Islet precursor cell (in vitro differentiated cells): ENCODE data around the gene HARS1.
"Not testable (repeated sequence)": the region's sequence is repeated elsewhere in the genome, so short reads cannot be mapped to it uniquely, and the experiment has no call there.

Experiments used
- DNase-seq: peaks from one replicate; pipeline ENCODE4 v3.0.0-alpha.2; 2018

HARS1 gene

DNA sequence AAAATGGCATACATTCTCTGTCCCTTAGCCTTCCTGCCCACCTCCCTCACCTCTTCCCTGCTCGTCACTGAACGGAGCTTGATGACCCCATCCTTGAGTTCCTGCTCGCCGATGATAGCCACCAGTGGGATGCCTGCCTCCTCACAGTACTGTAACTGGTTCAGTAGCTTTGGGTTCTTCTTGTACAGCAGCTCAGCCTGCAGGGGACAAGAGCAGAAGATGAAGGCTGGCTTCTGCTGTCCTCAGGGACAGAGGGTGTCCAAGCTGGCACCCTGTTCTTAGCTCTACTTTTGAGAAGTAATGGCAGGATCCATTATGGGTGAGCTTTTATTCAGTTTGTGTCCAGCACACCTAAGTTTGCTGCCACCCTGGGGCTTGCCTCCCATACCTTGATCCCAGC, 16.5 kb downstream of the HARS1 start:
- no peak for DNase-seq

DNA sequence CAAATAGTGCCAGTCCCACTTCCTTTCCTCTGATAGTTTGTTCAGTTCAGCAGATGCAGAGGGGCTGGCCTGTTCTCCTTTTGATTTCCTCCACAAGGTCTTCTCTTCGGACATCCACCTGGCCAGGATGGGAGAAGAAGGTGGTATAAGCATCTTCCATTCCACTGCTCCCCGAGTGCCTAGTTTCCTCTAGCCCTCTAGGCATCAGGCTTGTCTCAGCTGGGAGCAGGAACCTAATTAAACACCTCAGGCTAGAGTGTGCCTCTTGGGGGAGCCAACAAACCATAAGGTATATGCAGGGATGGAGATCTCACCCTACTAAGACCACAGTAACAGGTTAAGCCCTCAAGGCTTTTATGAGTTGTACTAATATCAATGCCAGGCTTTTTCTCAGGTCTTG, 17.0 kb downstream of the HARS1 start:
- no peak for DNase-seq

DNA sequence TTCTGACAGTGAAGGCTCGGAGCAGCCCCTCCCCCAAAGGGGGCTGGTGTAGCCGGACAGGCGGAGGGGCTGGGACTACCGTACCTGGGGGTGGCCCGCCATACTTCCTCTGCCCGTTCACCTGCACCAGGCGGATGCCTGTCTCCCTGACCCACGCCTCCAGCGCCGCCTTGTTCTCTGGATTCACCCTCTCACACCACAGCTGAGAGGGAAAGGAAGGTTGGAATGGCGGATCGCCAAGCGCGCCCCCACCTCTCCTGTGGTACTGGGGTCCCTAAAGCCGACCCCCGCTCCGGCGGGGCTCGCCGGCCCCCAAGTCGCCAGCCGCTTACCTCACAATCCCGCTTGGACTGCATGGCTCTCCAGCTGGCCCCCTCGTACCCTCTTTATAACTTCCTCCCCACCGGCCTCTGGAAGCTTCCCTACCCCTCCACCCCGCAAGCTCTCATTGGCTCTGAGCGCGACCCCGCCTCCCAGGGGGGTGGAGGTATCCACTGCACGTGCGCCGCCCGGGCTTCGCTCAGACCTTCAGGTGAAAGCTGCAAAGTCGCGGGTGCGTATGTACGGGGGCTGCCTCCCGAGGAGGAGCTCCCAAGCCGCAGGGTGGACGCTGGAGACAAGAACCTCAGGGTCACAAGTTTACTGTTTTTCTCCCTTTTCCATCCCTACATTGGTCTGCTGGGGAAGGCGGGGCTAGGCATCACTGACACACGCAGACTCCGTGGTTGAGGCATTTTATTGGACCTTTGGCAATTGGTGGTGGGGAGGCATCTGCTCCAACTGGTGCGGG, 17.8 kb downstream of the HARS1 start, which contains the start of gene DND1:
Gene DND1, minus strand, starts transcription at position 390 of the 790 bp plus-strand sequence. Its CDS starts 34 bp downstream, at position 356.
- no peak for DNase-seq

DNA sequence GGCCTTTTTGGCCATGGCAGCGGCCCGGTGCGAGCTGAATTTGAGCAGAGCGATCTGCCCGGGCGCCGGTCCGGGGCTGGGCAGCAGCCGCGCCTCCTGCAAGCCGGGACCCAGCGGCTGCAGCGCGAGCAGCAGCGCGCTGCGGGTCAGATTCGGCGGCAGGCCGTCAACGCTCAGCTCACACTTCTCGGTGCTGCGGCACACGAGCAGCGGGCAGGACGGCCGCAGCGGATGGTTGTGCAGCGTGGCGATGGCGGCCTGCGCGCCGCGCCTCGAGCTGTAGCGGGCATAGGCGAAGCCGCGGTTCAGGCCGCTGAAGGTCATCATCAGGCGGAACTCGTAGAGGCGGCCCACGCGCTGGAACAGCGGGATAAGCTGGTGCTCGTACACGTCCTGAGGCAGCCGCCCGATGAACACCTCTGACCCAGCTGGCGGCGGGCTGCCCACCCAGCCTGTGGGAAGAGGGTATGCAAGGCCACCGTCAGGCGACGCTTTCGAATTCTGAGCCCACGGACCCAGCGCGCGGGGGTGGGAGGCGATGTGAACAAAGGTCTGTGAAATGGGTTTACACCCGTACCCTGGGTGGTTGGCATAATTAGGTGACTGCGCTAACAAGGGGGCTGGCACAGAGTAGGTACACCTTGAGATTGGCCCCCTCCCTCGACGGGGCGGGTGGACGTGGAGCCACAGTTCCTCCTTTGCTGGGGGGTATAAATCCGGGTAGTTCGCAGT, 18.5 kb downstream of the HARS1 start:
- DNase-seq = peak; percentile 80

DNA sequence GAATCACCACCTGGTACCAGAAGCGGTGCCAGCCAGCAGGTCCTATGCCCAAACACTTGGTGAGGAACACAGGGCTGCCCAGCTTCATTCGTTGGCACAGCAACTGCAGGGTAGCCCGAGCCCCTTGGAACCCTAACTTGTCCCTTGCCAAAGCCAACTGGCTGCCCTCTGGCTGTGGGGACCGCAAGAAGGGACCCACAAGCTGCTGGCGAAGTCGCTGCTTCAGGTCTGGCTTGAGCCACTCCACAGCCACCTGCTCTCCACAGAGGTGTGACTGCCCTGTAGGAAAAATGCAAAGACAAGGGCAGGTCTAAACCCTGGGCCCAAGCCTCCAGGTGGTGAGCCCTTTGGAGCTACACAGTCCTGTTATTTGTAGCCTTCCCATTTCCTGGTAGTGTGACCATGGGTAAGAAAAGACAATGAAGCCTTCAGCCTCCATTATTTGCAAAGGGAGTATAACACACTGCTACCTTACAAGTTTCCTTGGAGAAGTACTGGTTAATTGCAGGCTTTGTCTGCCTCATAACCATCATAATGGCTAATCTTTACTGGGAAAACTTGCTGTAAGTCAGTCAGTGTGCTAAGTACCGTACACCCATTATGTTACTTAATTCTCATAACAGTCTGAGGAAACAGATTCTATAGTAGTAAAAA, 19.6 kb downstream of the HARS1 start:
- no peak for DNase-seq

DNA sequence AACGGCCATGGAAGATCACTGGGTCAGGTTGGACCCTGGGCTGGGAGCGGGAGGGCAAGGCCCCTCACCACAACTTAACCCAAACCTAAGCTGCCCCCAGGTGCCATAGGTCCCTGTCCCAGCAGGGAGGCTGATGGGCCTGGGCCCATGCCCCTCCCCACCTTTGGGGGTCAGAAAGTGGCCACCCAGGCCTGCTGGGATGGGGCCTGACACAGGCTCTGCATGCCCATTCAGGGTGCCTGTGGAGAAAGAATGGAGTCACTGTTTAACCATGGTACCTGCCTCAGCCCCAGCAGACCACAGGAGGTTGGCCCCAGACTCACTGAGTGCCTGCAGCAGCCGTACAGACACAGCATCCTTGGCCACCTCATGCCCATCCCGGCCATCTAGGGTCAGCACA, 20.1 kb downstream of the HARS1 start:
- DNase-seq = not testable (repeated sequence)

DNA sequence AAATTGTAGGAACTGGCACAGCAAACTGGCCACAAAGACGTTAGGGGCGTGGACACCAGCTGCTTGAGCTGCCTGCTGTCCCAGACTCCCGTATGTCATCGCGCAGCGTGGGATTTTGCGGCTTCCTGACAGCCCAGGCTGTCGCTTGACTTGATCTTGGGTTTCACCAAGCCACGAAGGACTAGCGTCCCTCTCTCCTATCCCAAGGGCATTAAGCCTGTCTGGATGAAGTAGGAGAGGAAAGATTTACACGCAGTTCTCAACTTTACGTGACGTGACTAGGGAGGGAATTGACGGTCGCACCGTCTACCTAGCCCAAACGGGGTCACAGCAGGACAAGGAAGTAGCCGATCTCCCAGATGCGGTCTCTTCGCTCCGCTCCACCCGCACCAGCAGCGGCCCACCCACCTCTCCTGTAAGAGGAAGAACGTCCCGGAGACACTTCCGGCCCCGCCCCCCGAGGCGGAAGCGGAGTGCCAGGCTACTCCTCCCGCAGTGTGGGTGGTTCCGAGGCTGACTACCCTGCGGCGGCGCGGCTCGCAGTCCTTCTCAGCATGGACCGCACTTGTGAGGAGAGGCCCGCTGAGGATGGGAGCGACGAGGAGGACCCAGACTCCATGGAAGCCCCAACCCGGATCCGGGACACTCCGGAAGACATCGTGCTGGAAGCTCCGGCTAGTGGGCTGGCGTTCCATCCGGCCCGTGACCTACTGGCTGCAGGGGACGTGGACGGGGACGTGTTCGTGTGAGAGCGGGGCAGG, 26.6 kb downstream of the HARS1 start, which contains the start of gene WDR55:
Gene WDR55, plus strand, starts transcription at position 546 of the 761 bp plus-strand sequence. Its CDS starts 9 bp downstream, at position 555.
- DNase-seq = peak; percentile 99

DNA sequence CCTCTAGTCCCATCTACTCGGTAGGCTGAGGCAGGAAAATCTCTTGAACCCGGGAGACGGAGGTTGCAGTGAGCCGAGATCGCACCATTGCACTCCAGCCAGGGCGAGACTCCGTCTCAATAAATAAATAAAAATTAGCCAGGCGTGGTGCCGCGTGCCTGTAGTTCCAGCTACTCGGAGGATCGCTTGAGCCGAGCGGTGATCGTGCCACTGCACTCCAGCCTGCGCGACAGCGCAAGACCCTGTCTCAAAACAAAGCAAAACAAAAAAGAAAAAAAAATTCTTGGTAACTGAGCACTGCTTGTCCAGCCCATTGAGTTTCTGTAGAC, 27.2 kb downstream of the HARS1 start:
- no peak for DNase-seq

DNA sequence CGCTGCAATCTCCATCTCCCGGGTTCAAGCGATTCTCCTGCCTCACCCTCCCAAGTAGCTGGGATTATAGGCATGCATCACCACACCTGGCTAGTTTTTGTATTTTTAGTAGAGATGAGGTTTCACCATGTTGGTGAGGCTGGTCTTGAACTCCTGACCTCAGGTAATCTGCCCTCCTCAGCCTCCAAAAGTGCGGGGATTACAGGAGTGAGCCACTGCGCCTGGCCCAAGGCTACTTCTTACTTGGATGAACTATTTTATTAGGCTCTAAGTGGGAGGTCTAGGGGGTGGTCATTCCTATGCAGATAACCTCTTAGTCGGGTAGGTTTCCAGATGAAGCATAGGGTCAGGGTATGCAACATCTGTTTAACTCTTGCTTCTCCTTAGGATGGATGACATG, 30.8 kb downstream of the HARS1 start:
- not testable (repeated sequence) for DNase-seq

DNA sequence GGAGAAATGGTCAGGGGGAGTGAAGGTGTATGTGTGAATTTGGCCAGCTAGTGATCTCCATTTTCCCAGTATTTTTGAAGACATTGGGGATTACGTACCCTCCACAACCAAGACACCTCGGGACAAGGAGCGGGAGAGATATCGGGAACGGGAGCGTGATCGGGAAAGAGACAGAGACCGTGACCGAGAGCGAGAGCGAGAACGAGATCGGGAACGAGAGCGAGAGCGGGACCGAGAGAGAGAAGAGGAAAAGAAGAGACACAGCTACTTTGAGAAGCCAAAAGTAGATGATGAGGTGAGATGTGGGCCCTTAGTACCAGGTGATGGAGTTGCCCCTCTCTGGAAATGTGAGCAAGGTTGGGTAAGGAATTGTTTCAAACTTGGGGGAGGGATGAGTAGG, 32.3 kb downstream of the HARS1 start:
- no peak for DNase-seq

DNA sequence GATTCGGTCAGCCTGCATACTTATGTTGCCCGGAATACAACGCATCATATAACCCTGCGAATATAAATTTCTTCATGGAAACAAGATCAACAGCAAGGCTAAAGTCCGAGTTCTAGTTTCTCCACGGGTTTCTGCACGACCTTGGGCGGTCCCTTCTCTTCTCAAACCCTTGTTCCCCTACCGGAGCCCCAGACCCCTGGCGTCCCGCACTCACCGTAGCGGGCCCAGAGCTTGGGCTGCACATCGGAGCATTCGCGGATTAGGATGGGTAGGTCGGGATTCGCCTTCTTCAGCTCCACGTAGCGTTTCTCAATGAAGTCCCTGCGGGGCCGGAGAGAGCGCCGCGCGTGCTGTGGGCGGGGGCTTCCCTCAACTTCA, 44.1 kb downstream of the HARS1 start:
- DNase-seq = no peak

DNA sequence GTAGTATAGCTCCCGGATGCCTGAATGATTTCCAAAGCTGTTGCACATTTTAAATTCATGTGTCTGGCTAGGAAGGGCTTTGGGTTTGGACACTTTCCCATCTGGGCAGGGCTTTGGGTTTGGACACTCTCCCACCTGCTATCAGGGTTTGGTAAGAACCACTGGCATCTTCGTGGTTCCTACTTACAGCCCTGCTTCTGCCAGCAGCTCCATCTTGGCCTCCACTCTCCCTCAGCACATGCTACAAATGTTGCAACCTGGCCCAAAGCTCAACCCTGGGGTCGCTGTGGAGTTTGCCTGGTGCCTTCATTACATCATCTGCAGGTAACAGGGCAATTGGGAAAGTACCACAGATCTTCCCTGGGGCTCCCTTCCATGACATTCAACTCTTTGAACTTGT, 48.5 kb downstream of the HARS1 start:
- DNase-seq = peak; percentile 19

DNA sequence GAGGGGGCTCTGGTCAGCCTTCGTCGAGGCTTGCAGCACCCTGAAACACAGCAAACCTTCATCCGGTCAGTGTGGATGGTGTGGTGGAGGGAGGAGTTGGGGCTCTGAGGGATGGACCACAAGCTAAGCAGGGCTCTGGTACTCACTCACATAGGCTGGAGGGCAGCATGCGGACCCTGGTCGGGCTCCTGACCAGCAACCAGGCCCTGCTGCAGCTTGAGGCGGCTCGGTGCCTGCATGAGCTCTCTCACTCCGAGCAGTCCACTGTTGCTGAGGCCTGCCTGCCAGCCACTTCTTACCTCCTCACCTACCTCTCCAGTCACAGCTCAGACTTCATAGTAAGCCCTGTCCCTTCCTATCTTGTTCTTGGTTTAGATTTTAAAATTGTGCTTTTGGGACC, 49.5 kb downstream of the HARS1 start:
- peak; percentile 38 for DNase-seq

DNA sequence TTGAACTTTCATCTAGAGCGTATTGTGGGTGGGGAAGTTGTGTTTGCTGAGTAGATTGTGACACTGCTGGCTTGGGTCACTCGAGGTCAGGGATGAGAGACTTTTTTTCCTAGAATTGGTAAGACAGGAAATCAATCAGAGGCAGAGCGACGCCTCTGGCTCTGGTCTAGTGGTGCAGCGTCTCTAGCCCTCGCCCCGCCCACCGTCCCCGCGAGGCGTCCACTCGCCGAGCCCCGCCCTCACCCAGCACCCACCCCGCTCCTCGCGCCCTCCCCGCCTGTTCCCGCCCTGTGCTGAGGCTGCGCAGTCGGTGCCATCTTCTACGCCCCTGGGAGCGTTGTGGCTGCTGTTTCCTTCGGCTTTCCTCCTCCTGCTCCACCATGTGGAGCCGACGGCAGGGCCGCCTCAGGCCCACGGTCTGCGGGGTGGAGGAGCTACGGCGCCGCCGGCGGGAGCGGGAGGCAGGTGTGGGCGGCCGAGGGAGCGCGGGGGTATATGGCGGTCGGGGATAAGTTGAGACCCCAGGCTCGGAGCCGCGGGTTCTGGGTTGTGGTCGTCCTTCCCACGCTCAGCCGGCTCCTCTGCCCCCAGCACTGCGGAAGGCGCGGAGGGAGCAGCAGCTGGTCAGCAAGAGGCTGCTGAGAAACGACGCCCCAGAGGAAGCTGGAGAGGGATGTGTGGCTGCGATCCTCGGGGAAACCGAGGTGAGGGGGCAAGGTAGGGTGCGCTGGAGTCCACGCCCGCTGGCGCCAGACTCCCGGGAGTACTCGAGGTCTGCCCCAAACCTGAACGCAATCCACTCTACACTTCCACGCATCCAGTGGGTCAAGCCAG, 51.8 kb downstream of the HARS1 start, which contains the start of gene TMCO6:
Gene TMCO6, plus strand, starts transcription at position 304 of the 834 bp plus-strand sequence. Its CDS starts 77 bp downstream, at position 381.
- peak; percentile 98 for DNase-seq

DNA sequence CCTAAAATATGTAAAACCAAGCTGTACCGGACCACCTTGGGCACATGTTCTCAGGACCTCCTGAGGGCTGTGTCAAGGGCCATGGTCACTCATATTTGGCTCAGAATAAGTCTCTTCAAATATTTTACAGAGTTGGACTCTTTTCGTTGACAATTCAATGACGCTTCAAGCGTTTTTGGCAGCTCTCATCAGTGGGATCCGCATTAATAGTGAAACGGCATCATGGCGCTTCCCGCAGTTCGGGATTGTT, 52.3 kb downstream of the HARS1 start:
- DNase-seq = not testable (repeated sequence)

DNA sequence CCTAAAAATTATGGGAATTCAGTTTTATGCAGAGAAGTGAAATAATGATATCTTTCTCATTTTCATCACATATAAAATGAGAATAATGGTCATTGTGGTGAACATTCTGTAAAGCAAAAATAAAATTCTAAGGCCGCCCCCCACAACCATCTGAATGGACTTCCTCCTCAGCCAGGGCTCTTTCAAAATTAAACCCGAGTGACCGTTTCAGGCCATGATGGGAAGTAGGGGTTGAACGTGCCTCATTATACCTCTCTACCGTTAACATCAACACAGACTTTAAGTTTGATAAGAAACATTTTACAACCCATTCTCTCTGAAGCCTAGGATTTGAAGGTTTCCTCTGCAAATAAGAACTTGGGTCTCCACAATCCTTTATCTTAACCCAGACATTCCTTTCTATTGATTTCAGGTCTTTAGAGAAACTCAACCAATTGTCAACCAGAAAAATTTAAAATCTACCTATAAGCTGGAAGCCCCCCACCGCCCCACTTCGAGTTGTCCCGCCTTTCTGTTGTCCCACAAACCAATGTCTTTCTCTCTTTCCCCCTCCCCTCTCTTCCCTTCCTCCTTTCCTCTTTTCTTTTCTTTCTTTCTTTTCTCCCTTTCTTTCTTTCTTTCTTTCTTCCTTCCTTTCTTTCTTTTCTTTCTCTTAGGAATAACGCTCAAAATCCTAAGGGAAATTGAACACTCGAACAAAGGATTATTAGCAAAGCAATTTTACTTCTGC, 53.6 kb downstream of the HARS1 start:
- no peak for DNase-seq

DNA sequence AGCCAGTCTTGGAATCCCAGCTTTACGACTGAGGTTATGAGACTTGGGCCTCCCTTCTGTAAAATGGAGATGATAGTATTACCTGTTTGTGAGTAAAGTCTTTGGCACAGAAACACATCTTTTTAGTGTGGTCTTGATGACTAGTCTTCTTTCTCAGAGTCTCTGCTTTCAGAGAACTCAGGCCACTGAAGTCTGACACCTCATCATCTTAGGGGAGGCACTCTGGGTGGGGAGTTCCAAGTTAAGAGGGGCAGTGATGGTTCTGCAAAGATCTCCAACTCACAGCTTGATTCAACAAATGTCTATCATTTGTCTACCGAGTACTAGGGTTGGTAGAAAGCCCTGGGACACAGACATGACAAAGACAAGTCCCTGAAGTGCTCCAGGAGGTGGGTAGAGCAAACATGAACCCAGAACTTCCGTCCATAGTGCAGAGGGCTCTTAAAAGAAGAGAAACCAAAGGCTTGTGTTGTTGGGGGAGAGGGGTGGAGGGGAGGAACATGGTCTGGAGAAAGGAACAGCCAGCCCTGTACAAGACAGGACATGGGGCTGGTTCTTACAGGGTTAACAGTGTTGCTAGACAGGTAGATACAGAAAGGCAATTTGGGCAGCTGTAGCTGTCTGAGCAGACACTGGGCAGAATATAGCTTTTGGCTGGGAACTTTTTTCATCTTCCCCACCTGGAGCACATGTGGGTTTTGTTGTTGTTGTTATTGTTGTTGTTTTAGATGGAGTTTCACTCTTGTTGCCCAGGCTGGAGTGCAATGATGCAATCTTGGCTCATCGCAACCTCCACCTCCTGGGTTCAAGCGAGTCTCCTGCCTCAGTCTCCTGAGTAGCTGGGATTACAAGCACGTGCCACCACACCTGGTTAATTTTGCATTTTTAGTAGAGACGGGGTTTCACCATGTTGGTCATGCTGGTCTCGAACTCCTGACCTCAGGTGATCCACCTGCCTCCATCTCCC, 55.6 kb downstream of the HARS1 start:
- DNase-seq = no peak

DNA sequence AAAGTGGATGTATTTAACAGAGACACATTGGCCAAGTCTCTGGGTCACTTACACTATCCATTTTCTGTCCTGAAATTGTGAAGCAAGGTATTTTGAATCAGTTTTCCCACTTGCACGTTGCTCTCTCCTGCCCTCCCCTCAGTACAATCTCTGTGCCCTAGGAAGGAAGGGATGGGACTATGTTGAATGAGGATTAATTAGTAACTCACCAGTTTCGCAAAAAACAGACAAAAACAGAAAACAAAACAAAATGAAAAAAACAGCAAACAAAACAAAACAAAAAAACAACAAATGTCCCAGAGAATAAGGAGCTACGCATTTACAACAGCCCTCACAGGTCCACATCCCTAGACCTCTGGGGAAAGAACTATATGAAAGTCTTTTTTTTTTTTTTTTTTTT, 57.1 kb downstream of the HARS1 start:
- DNase-seq = no peak

DNA sequence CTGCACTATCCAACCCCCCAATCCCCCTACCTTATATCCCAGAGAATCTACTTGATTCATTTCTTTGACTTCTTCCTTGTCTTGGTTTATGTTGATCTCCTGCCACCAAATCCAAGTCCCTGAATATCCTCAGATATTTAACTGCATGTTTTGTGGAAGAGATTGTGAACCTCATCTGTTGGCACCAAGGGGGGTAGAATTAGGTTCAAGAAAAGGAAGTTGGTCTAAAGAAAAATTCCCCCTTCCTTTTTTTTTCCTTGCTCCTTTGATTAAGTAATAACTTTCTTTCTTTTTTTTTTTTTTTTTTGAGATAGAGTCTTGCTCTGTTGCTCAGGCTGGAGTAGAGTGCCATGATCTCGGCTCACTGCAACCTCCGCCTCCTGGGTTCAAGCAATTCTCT, 57.7 kb downstream of the HARS1 start:
- no peak for DNase-seq

DNA sequence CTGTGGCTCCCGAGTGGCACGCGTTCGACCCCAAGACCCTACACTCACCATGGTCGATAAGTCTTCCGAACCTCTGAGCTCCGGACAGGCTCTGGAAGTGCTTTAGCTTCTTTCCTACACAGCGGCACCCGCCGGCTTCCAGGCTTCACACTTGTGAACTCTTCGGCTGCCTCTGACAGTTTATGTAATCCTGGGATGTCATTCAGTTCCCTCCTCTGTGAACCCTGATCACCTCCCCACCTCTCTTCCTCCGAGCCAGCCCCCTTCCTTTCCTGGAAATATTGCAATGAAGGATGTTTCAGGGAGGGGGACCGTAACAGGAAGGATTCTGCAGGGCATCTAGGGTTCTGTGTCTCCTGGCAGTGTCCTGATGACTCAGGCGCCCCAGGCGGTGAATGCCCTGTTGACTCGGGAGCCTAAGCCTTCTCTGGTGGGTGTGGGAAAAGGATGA, 58.1 kb downstream of the HARS1 start, which contains the start of gene CD14:
Gene CD14, minus strand, starts transcription at position 155 of the 451 bp plus-strand sequence. Its CDS starts 104 bp downstream, at position 51.
- DNase-seq = no peak
